Esophagus muscularis mucosa (tissue), 4 donors: Measurements from ENCODE around the gene HOPX. TPM values are rescaled to one million over a fixed set of nuclear protein-coding genes. Genes with fewer than 3 reads are reported as not detected.
"Not testable (repeated sequence)": the region's sequence is repeated elsewhere in the genome, so short reads cannot be mapped to it uniquely, and the experiment has no call there.

Experiments used
- DNase-seq: peaks from one replicate; pipeline ENCODE4 v3.0.0-alpha.2; 2017; ENCODE audit errors: extremely low spot score
- H3K27ac ChIP-seq, 4 donors: fragments of 200-600 bp; sonication (generic); replicated peaks in 1 of 4; 1 replicate in 3 of 4; 2 replicates in 1 of 4; pipeline ENCODE4 v1.5.1; 2016 to 2019; ENCODE audit warnings: mild to moderate bottlenecking in 1 of 4
- H3K27me3 ChIP-seq, 4 donors: fragments of 200-600 bp; sonication (generic); one replicate each; pipeline versions ENCODE4 v1.5.1 to v1.6.0; 2016 to 2019
- H3K36me3 ChIP-seq, 4 donors: fragments of 200-600 bp; sonication (generic); one replicate each; pipeline ENCODE4 v1.5.1; 2016 to 2019
- H3K4me1 ChIP-seq, 4 donors: fragments of 200-600 bp; sonication (generic); one replicate each; pipeline ENCODE4 v1.5.1; 2016 to 2019
- H3K4me3 ChIP-seq, 4 donors: fragments of 200-600 bp; sonication (generic); 1 replicate in 2 of 4; 2 replicates in 2 of 4; pipeline ENCODE4 v1.5.1; 2016 to 2019; ENCODE audit warnings: mild to moderate bottlenecking in 4 of 4, moderate library complexity in 1 of 4
- H3K9me3 ChIP-seq, 4 donors: fragments of 200-600 bp; sonication (generic); 1 replicate in 3 of 4; 2 replicates in 1 of 4; pipeline ENCODE4 v1.5.1; 2016 to 2019
- CTCF ChIP-seq, 3 experiments: fragments of 200-600 bp in 2 of 3; fragments of 450-650 bp in 1 of 3; sonication (generic) in 2 of 3; IDR thresholded peaks; one replicate each; pipeline ENCODE4 v1.5.1; 2017 to 2019; ENCODE audit warnings: antibody characterized with exemption in 3 of 3, mild to moderate bottlenecking in 2 of 3, moderate library complexity in 1 of 3
- EP300 ChIP-seq: sonication (generic); formaldehyde crosslinking; IDR thresholded peaks from one replicate; pipeline ENCODE4 v1.6.1; 2017; ENCODE audit warnings: antibody characterized with exemption
- POLR2A ChIP-seq: fragments of 450-650 bp; IDR thresholded peaks from one replicate; pipeline ENCODE4 v1.6.1; 2017; ENCODE audit warnings: antibody characterized with exemption, moderate library complexity, mild to moderate bottlenecking, low read depth
- POLR2AphosphoS5 ChIP-seq, 2 donors: sonication (generic); formaldehyde crosslinking; IDR thresholded peaks; one replicate each; pipeline ENCODE4 v1.6.1; 2017; ENCODE audit warnings: antibody characterized with exemption in 2 of 2
- WGBS: methylation state at CpG from one replicate; pipeline ENCODE4 v1.1.5; 2018; 5-methylcytosine and 5-hydroxymethylcytosine counted together
- intact Hi-C: fragments of 100-400 bp; cut with DNase I; formaldehyde crosslinking; loops from one replicate; pipeline ENCODE4 v1.15.1; 2023
- total RNA-seq, 4 donors: library from RNA; depleted of rRNA; stranded (reverse); fragments of >200 nt; gene quantifications; one replicate each; pipeline versions ENCODE4 v1.1.0 to v1.2.1, GENCODE V29; 2016

The HOPX gene
- total RNA-seq, 4 donors from 2014 or later = 5.1 to 11.9 (median 7.5) TPM

GRCh38 chr4:56613101-56613862 lies 67.8 kb downstream of the HOPX start:
- Histone ChIP-seq H3K4me1 (no peaks in the 10 kb centered on the region), H3K9me3 (no peaks in the 10 kb centered on the region), H3K27ac (no peak overlapping the region), H3K36me3 (no peaks in the 10 kb centered on the region), H3K4me3 (no peak overlapping the region), H3K27me3 (peaks cover 0 to 17% (median 0%) of the 10 kb centered on the region in 4 donors)
- intact Hi-C loops = no loop called here
- 90% methylated on average over 5 of the region's 5 CpGs for WGBS
- no peak for TF ChIP-seq CTCF (IDR thresholded peaks at IDR 0.05)
- TF ChIP-seq POLR2A = no peak
- no peak for TF ChIP-seq EP300
- TF ChIP-seq POLR2AphosphoS5 (IDR thresholded peaks at IDR 0.05) = no peak
- DNase-seq = no peak

GRCh38 chr4:56612282-56612681 lies 68.8 kb downstream of the HOPX start:
- no peaks in the 10 kb centered on the region for H3K9me3 ChIP-seq
- no peak overlapping the region for H3K4me3 ChIP-seq
- peaks cover 0 to 9% (median 0%) of the 10 kb centered on the region in 4 donors for H3K27me3 ChIP-seq
- no peaks in the 10 kb centered on the region for H3K4me1 ChIP-seq
- no peak overlapping the region for H3K27ac ChIP-seq
- 91% methylated on average over 11 of the region's 11 CpGs for WGBS
- H3K36me3 ChIP-seq = no peaks in the 10 kb centered on the region
- TF ChIP-seq EP300 (no peak), POLR2AphosphoS5 (IDR thresholded peaks at IDR 0.05) (no peak), POLR2A (no peak), CTCF (IDR thresholded peaks at IDR 0.05) (no peak)
- intact Hi-C loops = no loop called here
- no peak for DNase-seq

- H3K36me3 ChIP-seq = no peaks in the 10 kb centered on the region
- no peak overlapping the region for H3K4me3 ChIP-seq
- H3K27ac ChIP-seq = no peak overlapping the region
- H3K9me3 ChIP-seq = no peaks in the 10 kb centered on the region
- TF ChIP-seq POLR2AphosphoS5 (IDR thresholded peaks at IDR 0.05) = no peak
- no peak for TF ChIP-seq EP300
- TF ChIP-seq POLR2A = no peak
- TF ChIP-seq CTCF (IDR thresholded peaks at IDR 0.05) = no peak
- peaks cover 0 to 9% (median 0%) of the 10 kb centered on the region in 4 donors for H3K27me3 ChIP-seq
- no peaks in the 10 kb centered on the region for H3K4me1 ChIP-seq
- intact Hi-C loops = no loop called here
- DNase-seq = no peak
- 89% methylated on average over 2 of the region's 2 CpGs for WGBS
Measured at GRCh38 chr4:56611501-56611900, 69.6 kb downstream of the HOPX start.

- DNase-seq, H3K9me3 ChIP-seq, H3K36me3 ChIP-seq, H3K27ac ChIP-seq, H3K4me1 ChIP-seq, H3K4me3 ChIP-seq, H3K27me3 ChIP-seq, intact Hi-C loops: not testable (repeated sequence)
Measured at GRCh38 chr4:56610170-56610569, 70.9 kb downstream of the HOPX start.

GRCh38 chr4:56607926-56608325 lies 73.2 kb downstream of the HOPX start:
- no peak overlapping the region for H3K27ac ChIP-seq
- intact Hi-C loops = no loop called here

More at GRCh38 chr4:56607926-56608325, 73.2 kb downstream of the HOPX start:
- Histone ChIP-seq H3K36me3 (no peaks in the 10 kb centered on the region), H3K9me3 (no peaks in the 10 kb centered on the region), H3K4me3 (no peak overlapping the region), H3K4me1 (no peaks in the 10 kb centered on the region), H3K27me3 (no peaks in the 10 kb centered on the region)
- TF ChIP-seq EP300 = no peak
- no peak for TF ChIP-seq CTCF (IDR thresholded peaks at IDR 0.05)
- TF ChIP-seq POLR2AphosphoS5 (IDR thresholded peaks at IDR 0.05) = no peak
- TF ChIP-seq POLR2A = no peak
- DNase-seq = no peak
